Fibroblast of peridontal ligament (primary cell): ENCODE measurements around the gene NUAK1.

Experiments used
- DNase-seq: peaks from one replicate; pipeline ENCODE4 v3.0.0-alpha.2; 2010; ENCODE audit errors: extremely low read depth

Gene NUAK1

DNA sequence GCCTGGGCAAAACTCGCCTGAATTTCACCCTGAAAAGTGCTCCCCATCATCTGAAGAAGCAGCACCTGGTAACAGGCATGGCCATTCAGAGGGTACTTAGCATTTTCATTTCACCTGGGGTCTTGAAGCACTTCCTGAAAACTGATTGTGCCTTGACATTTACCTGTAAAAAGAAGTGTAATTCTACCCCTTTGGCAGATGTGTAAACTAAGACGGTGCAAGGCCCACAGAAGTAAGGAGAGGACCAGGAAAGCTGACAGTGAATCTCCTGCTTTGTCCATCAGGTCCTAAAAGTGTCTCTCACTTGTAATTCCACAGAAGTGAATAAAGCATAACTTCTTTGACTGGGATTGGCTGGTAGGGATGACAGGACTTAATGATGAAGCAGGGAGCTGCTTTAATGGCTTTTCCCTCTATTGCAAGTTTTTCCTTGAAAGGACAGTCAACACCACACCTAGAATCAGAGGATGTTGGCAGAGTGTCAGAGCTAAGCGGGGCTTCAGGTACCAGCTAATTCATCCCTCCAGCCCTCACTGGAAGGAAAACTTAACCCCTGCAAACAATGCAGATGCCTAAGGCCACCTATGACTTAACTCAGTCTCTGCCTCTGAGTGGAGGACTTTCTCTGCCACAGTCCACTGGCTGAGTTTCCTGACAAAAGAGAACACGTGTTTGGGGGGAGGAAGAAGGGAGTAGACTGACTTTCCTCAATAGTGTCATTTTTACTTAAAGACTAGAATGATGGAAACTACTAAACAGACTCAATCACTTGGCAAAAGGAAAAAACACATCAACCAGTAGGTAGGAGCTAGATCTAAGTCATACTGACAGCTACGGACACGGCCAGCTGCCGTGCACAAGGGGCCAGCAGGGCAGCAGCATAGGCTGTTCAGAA is 74.7 kb downstream of the NUAK1 start:
- DNase-seq, result no peak

DNA sequence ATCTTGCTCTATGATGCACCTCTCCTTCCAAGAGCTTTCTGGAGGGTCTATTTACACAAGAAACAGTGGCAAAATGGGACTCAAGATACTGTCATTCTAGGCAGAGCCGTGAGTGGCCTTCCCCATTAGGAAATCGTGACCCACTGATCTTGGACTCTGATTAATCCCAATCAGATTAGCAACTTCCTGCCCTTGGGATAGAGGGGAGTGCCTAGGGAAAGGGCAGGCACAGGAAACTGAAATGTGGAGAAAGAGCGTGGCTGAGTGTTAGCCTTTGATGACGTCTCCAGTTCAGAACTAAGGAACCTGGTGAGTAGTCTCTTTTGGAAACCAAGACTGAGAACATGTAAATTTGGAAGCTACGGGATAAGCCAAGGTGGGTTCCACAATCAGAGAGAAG is 76.1 kb downstream of the NUAK1 start:
- no peak for DNase-seq

DNA sequence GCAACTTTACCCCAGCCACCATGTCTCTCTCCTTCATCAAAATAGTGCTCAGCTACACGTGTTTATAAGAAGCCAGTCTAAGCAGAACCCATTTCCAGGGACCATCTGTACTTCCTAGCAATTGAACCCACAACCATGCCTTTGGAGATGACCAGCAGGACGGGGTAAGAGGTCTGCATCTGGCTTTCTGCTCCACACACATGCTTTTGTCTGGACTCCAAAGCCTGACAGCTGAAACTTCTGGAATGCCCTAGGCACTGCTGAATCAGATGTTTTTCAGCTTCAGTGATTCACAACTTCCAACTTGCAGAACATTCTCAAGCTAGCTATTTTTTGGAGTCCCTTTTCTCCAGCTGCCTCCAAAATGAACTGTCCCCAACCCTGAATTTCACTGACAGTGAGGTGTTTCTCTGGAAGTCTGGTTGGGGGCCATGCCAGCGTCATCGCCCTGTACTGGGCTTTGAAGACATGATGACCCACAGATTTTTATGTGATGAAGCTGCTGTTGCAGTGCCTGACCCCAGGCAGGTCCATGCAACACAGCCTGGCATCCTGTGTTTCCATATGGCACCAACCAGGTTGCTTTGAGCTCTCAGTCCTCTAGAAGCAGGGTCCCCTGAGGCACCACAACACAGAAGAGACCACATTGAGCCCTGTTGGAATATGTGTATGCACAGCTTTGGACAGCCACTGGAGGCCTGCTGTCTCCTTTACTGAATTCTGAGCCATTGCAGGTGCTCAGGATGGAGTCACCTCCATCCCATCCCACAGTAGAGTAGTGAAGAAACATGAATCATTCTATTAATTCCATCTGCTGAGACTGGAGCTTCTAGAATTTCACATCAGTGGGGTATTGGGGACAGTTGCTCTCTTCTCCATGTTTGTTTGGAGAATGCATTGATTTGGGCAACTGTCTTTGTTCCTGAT is 80.2 kb downstream of the NUAK1 start:
- DNase-seq, result peak; percentile 65

DNA sequence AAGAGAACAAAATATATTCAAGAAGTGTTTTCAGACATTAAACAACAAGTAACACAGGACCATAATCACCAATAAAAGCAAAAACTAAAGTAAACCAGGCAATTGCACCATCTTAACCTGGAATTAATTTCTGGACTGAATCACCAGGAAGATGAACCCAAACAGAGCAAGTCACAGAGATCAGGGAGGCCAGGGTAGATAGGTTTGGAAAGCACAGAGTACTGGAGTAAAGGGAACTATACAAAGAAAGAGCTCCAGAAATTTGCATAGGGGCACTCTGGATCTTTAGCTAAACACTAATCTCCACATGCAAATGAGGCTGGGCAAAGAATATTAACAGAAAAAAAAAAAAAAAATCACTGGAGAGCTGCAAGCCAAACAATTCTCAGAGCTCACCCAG is 84.7 kb downstream of the NUAK1 start:
- DNase-seq, result no peak

DNA sequence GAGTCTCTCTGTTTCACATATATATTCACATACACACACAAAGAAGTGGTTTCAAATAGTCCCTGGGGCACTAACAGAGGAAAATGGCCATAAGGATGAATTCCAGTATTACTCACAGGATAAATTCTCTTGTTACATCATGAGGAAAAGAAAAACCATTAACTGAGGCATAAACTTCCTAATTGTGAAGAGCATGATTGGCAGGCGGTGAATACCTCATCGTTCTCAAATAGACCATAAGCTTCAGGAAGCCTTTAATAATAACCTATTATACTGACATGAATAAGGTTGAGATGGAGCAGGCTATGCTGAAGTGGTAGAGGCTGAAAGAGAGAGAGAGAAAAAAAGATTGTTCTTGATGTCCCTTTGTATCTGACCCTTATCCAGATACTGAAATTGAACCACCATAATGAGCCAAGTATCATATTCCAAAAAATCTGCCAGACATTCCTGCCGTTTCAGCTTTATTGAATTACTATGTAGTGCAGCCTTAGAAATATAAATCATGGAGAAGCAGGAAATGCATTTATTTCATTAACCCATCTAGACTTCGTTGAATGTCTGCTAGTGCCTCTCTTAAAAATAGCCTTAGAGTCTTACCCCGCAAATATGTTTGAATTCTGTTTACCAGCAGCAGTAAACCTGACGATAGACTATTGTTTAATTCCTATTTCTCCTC is 86.8 kb downstream of the NUAK1 start:
- DNase-seq, result peak; percentile 34

DNA sequence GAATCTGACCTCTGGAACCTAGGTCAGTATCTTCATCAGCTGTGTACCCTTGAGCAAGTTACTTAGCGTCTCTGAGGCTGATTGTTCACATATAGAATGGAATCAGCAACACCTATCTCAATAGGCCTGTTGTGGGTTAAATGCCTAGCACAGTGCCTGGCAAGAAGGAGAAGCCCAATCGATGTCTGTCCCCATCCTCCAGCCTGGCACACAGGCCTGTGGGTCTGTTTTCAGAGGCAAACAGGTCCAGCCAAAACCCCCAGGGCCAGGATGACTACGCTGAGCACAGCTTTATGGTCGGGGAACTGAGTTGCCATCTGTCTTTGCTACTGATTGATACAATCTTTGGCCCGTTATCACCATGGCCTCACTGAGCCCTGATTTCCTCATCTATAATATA is 89.2 kb downstream of the NUAK1 start:
- DNase-seq, result no peak

DNA sequence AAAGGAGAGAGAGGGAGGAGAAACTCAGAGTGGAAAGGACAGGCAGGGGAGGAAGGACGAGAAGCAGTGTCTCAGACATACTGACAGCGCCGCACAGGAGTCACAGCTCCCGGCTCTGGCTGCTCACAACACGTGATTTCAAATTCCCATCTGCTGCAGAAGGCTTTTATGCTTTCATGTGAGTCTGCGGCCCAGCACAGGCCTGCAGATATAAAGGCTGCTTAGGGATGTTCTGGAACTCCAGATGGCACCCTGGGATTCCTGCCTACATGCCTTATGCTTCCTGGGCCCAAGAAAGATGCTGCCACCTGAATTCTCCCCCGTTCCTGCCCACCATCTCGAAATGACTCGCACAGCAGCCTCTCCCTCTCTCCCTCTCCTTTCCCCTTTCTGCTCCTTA is 89.6 kb downstream of the NUAK1 start:
- no peak for DNase-seq

DNA sequence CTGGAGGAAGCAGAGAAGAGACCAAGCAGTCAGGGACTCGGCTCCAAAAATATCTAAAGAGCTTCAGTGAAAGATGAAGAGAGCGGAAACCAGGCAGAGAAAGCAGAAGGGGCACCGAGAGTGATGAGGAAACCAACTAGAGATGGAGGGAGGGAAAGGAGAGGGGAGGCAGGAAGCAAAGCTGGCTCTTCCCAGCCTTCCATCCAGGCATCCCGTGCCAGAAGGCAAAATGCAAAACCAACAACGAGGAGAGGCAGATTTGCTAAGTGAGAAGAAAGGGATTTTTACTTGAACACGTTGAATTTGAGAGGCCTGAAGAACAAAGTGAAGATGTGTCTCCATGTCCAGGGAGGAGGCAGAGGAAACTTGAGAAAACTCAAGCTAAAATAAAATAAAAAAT is 90.1 kb downstream of the NUAK1 start:
- no peak for DNase-seq

DNA sequence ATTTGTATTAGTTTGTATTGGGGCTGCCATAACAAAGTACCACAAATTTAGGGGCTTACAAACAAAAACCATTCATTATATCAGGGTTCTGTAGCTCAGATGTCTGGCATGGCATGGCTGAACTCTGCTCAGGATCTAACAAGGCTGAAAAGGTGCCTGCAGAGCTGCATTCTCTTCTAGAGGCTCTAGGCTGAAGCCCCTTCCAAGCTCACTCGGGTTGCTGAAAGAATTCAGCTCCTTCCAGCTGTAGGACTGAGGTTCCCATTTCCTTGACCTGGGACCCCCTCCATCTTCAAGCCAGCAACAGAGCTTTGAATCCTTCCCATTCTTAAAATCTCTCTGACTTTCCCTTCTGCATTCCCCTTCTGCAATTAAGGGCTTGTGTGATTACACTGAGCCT is 90.7 kb downstream of the NUAK1 start:
- DNase-seq, result no peak

DNA sequence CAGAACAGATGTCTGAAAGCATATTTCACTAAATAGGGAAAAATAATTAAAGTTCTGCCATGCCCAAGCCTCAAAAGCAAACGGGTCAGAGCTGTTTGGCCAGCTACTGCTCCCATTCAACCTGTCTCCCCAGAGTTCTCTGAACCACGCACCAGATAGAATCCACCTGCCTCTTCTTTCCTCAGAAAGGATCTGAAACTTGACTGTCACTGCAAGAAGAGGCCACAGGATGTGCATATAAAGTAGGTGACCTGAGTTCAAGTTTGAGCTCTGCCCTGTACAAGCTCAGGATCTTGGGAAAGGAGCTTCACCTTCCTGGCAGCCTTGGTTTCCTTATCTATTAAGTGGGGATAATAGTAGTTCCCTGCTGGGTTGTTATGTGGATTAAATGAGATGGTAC is 91.8 kb downstream of the NUAK1 start:
- no peak for DNase-seq

DNA sequence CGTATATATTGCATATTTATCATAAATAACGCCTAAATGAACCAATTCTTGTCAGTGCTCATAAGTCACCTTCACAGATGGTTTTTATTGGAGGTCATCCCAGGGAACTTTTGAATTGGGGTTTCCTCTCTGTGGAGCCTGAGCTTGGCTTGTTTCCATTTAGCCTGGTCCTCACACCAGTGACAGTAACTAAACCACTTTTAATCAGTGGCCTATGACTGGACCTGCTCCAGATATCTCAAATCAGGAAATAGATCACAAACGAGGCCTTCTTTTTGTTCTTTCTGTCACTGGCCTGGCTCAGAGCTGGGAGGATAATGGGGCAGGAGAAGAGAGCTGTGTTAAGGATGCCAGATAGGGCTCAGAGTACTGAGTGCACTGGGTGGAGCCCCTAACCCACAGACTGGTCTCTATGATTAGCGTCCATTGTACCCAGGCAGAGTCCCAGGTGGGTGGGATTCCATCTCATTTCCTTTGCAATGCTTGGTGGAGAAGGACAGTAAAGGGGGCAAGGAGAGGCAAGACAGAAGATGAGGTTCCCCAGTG is 92.4 kb downstream of the NUAK1 start:
- no peak for DNase-seq

DNA sequence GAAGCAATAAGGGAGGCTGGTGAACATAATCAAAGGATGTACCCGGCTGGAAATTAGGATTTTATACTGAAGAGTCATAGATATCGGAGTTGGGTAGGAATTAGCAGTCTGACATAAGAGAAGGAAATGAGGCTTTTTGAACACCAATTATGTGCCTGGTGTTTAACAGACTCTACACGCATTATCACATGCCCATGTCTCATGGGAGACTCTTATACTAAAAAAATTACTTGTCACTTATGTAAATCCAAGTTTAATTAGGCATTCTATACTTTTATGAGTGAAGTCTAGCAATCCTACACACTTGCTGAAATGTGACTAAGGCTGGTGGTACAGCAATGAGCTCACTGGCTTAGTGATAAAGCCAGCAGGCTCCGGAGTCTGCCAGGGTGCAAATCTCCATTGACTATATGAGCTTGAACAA is 93.5 kb downstream of the NUAK1 start:
- no peak for DNase-seq

DNA sequence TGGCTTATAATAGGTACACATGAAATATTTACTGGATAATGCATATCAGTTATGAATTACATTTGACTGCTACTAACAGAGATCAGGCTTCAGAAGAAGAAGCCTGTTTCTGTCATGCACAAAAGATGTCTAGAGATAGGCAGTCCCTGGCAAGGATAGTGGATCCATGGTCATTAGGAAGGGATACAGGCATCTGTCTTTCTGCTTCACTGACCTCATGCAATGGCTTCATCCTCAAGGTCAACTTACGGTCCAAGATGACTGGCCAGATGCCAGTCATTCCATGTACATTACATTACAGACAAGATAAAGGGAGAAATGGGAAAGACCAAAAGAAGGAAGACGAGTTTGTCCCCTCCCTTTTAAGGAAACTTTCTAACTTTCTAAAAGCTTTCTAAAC is 94.0 kb downstream of the NUAK1 start:
- peak; percentile 9 for DNase-seq

DNA sequence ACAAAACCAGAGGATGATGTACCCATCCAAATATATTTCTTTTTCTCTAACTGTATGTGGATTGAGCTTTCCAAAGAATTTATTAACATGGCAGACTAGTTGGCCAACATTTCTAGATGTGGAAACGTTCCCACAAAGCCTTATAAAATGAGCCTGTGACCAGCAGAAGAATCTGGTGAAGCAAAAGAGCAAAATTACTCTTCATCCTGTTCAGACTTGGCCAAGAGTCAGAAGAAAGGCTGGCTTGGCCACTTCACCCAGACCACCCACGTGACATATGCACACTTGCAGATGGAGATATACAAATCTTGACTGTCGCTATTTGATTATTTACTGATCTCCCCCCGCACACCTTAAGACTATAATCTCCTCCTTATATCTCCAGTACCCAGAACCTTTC is 96.7 kb downstream of the NUAK1 start:
- DNase-seq, result no peak

DNA sequence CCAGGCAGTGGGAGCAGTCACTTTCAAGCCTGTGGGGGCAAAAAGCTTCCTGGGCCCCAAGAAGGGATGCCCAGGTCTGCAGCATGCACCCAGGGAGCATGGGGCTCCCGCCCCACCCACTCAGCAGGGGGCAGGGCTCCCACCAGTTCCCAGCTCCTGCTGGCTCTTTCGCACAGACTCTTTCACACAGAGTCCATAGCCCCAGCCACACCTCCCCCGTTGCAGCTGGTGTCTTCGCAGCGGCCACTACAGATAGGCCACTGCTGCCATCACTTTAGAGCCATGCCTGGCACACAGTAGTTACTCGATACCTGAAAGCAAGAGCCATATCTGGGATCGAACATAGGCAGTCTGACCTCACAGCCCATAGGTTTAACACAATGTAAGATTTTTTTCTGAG is 98.2 kb downstream of the NUAK1 start:
- no peak for DNase-seq

DNA sequence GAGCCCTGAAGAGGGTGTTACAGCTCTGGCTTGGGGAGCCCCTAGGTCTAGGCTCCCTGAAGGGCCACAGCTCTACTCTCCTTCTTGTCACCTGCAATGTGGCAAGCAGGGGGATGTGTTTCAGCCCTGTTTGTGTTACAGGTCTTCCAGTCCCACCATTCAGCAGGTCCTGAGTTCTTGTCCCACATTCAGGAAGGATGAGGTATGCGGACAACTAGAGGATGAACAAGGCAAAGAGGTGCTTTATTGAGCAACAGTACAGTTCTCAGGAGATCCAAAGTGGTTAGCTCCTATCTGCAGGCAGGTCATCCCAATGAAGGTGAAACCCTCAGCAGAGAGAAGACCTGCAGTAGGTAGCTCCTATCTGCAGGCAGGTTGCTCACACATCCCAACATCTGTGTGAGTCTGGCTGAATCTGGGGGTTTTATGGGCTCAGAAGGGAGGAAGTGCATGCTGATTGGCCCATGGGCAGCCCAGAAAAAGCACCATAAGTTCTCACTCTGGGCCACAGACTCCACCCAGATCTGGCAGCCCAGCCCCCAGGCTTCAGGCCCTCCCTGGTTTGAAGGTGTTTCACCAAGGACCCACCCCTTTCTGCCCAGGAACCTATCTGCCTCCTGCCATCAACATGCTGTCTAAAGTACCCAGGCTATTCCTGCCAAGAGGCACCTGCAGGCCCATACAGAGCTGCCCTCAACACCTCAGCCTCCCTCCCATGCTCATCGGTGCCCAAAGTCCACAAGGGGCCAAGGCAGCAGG is 98.9 kb downstream of the NUAK1 start:
- DNase-seq, result no peak

DNA sequence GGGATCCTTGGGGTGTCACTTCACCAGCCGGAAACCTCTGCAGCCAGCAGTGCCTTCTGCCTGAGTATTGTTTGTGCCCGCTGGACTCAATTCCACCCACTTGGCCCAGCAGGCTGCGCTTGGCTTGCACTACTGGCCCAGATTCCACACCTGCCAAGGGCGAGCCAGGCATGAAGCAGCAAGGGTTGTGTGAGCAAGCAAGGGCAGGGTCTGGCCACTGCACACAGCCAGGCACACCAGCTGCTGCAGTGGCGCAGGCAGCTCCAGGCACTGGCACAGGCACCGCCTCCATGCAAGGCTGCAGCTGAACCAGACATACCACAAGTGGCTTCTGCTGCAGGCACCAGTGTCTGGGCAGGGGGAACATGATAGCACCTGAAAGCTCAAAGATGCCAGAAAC is 99.5 kb downstream of the NUAK1 start:
- no peak for DNase-seq

DNA sequence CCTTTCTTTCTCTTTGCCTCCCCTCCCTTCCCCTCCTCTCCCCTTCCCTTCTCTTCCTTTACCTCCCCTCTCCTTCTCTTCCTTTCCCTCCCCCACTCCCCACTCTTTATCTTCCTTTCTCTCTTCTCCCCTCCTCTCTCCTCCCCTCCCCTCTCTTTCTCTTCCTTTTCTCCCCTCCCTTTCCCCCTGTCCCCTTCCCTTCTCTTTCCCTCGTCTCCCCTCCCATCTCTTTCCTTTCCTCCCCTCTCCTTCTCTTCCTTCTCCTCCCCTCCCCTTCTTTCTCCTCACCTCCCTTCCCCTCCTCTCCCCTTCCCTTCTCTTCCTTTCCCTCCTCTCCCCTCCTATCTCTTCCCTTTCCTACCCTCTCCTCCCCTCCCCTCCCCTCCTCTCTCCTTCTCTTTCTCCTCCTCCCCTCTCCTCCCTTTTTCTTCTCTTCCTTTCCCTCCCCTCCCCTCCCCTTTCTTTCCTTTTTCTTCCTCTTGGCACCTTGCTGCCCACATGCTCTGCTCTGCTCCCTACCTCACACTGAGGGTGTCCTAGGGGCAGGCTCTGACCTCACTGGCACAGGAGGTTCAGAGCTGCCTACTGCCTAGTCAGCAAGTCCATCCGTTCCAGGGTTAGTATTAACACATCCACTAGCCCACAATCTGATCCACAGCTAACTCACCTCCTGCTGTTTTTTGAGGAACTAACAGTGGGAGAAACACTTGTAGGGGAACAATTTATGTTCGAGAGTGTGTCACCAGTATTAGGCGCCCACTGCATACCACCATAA is 101.0 kb downstream of the NUAK1 start:
- DNase-seq, result no peak

DNA sequence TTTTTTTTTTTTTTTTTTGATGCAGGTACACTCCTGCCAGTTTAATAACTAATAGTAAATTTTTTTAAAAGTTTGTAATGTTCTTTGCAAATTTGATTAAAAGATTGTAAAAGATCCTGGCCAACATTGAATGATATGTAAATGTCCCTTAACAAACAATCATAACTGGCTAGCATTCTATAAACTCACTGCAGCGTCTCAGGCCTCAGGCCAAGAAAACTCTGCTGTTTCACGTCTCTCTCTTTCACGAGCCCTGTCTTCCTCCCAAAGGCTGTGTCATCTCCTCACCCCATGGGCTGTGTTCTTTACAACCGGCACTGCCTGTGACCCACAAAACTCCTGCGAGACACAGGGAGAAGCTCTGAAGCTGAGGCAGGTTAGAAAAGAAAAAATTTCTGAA is 103.3 kb downstream of the NUAK1 start:
- no peak for DNase-seq

DNA sequence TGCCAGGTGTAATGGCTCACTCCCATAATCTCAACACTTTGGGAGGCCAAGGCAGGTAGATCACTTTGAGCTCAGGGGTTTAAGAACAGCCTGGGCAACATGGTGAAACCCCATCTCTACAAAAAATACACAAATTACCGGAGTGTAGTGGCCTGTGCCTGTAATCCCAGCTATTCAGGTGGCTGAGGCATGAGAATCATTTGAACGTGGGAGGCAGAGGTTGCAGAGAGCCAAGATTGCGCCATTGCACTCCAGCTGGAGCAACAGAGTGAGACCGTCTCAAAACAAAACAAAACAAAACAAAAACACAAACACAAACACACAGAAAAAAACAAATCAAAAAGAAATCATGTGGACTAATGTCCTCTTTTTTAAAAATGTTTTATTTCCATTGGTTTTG is 104.4 kb downstream of the NUAK1 start:
- no peak for DNase-seq
